ENCODE data around the gene SP3.

DNA sequence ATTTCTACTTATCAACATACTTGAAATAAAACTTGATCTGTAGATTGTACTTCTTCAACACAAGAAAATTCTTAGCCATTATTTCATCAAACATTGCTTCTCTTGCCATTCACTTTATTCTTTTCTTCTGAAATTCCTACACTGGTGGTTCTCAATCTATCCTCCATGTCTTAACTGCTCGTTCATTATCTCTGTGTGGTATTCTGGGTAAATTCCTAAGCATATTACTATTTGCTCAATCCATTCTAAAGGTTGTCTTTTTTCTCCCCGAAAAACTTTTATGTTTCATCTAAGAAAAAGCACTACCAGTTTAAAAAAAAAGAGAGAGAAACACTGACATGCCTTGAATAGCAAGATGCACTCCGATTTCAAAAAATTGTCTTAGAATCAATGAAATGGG lies 18.0 kb downstream of the SP3 start:
- TF ChIP-seq, protein P1, sequence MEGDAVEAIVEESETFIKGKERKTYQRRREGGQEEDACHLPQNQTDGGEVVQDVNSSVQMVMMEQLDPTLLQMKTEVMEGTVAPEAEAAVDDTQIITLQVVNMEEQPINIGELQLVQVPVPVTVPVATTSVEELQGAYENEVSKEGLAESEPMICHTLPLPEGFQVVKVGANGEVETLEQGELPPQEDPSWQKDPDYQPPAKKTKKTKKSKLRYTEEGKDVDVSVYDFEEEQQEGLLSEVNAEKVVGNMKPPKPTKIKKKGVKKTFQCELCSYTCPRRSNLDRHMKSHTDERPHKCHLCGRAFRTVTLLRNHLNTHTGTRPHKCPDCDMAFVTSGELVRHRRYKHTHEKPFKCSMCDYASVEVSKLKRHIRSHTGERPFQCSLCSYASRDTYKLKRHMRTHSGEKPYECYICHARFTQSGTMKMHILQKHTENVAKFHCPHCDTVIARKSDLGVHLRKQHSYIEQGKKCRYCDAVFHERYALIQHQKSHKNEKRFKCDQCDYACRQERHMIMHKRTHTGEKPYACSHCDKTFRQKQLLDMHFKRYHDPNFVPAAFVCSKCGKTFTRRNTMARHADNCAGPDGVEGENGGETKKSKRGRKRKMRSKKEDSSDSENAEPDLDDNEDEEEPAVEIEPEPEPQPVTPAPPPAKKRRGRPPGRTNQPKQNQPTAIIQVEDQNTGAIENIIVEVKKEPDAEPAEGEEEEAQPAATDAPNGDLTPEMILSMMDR (IDR thresholded peaks at IDR 0.05), result no peak
- no peak for TF ChIP-seq EZH2 (IDR thresholded peaks at IDR 0.05)
- no peak for TF ChIP-seq EZH2phosphoT487 (IDR thresholded peaks at IDR 0.05)
